ENCODE results near the gene CFAP100.

GRCh38 chr3:126481808-126482502 is 87.2 kb downstream of the CFAP100 start:
- TF ChIP-seq ZNF133 (tag by site-specific recombination; IDR thresholded peaks at IDR 0.05), result no peak
- no peak for TF ChIP-seq CTCF (tag by site-specific recombination; IDR thresholded peaks at IDR 0.05)
- TF ChIP-seq, protein P1, sequence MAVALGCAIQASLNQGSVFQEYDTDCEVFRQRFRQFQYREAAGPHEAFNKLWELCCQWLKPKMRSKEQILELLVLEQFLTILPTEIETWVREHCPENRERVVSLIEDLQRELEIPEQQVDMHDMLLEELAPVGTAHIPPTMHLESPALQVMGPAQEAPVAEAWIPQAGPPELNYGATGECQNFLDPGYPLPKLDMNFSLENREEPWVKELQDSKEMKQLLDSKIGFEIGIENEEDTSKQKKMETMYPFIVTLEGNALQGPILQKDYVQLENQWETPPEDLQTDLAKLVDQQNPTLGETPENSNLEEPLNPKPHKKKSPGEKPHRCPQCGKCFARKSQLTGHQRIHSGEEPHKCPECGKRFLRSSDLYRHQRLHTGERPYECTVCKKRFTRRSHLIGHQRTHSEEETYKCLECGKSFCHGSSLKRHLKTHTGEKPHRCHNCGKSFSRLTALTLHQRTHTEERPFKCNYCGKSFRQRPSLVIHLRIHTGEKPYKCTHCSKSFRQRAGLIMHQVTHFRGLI (tag by site-specific recombination; IDR thresholded peaks at IDR 0.05), result no peak
- TF ChIP-seq ZNF707 (tag by site-specific recombination; IDR thresholded peaks at IDR 0.05), result no peak
- TF ChIP-seq, protein P2, sequence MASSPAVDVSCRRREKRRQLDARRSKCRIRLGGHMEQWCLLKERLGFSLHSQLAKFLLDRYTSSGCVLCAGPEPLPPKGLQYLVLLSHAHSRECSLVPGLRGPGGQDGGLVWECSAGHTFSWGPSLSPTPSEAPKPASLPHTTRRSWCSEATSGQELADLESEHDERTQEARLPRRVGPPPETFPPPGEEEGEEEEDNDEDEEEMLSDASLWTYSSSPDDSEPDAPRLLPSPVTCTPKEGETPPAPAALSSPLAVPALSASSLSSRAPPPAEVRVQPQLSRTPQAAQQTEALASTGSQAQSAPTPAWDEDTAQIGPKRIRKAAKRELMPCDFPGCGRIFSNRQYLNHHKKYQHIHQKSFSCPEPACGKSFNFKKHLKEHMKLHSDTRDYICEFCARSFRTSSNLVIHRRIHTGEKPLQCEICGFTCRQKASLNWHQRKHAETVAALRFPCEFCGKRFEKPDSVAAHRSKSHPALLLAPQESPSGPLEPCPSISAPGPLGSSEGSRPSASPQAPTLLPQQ (tag by site-specific recombination; IDR thresholded peaks at IDR 0.05), result no peak
- no peak for TF ChIP-seq REST (tag by site-specific recombination; IDR thresholded peaks at IDR 0.05)
- no peak for TF ChIP-seq ZNF354C (tag by site-specific recombination; IDR thresholded peaks at IDR 0.05; ENCODE audit: borderline replicate concordance, low read depth)
- TF ChIP-seq ZNF274 (IDR thresholded peaks at IDR 0.05; ENCODE audit: low read length), result no peak
- TF ChIP-seq ZNF274 (tag by site-specific recombination; IDR thresholded peaks at IDR 0.05; ENCODE audit: borderline replicate concordance), result no peak
